ENCODE results near the gene TPM1. TPM values are rescaled to one million over a fixed set of nuclear protein-coding genes. Genes with fewer than 3 reads are reported as not detected.

Gene TPM1
- total RNA-seq, 1 experiment from 2014 or later = 22.5 TPM

GRCh38 chr15:63022663-63023062, 19.9 kb upstream of the TPM1 start:
- TF ChIP-seq ZNF274 (IDR thresholded peaks at IDR 0.05; ENCODE audit: low read depth, low read length) (no peak), POLR2AphosphoS5 (IDR thresholded peaks at IDR 0.05; ENCODE audit: low read depth, low read length) (no peak), CBX3 (IDR thresholded peaks at IDR 0.05; ENCODE audit: low read depth) (no peak), ZFX (IDR thresholded peaks at IDR 0.05) (no peak), FOSL1 (IDR thresholded peaks at IDR 0.05; ENCODE audit: low read depth) (no peak), ATF3 (IDR thresholded peaks at IDR 0.05) (no peak), CEBPB (IDR thresholded peaks at IDR 0.05; ENCODE audit: low read depth) (no peak), EZH2phosphoT487 (IDR thresholded peaks at IDR 0.05; ENCODE audit: borderline replicate concordance) (no peak), CTCF (IDR thresholded peaks at IDR 0.05 in 2 of 3, conservative IDR thresholded peaks at IDR 0.05 in 1 of 3; ENCODE audit: borderline replicate concordance in 1 of 3, insufficient read depth in 1 of 3, low read depth in 2 of 3, low read length in 2 of 3) (no peak), SRF (IDR thresholded peaks at IDR 0.05; ENCODE audit: low read depth) (no peak), MAX (IDR thresholded peaks at IDR 0.05) (no peak), RAD21 (IDR thresholded peaks at IDR 0.05; ENCODE audit: low read depth) (no peak), SP1 (IDR thresholded peaks at IDR 0.05; ENCODE audit: low read depth) (no peak), POLR2A (IDR thresholded peaks at IDR 0.05; ENCODE audit: borderline replicate concordance, extremely low read depth, insufficient read depth, insufficient read length) (no peak), ELF1 (IDR thresholded peaks at IDR 0.05; ENCODE audit: borderline replicate concordance, low read depth) (no peak), TCF7L2 (IDR thresholded peaks at IDR 0.05; ENCODE audit: borderline replicate concordance, extremely low read depth, insufficient read depth, insufficient read length) (no peak), EGR1 (IDR thresholded peaks at IDR 0.05; ENCODE audit: low read depth) (no peak)
- ChIA-PET CTCF (no interaction called here), POLR2A (no interaction called here), RAD21 (ENCODE audit: low non-redundant PET in 1 of 2, low total read pairs in 2 of 2, uncharacterized antibody in 2 of 2, unreplicated experiment in 2 of 2) (no interaction called here)
- ATAC-seq (no peak), DNase-seq (ENCODE audit: low read depth, low spot score) (no peak)
- H3K4me2 ChIP-seq (ENCODE audit: low read length) = no peak overlapping the region
- no peak overlapping the region for H2AFZ ChIP-seq (ENCODE audit: low read depth, low read length, poor library complexity, severe bottlenecking)
- H3K9me2 ChIP-seq (ENCODE audit: insufficient read depth) = no peaks in the 10 kb centered on the region
- no TSS peak for BruUV-seq (replicated peaks)
- intact Hi-C loops (cut with micrococcal nuclease) = no loop called here
- H3K79me2 ChIP-seq (ENCODE audit: insufficient read depth, low read length) = no peaks in the 10 kb centered on the region
- no peak overlapping the region for H3K9ac ChIP-seq (ENCODE audit: low read length)
- H3K4me1 ChIP-seq (ENCODE audit: control insufficient read depth in 1 of 2, insufficient read depth in 2 of 2, low read length in 2 of 2) = peaks cover 15 to 22% of the 10 kb centered on the region in 2 experiments
- no peaks in the 10 kb centered on the region for H3K36me3 ChIP-seq (ENCODE audit: control insufficient read depth in 1 of 2, insufficient read depth in 2 of 2, low read length in 2 of 2)
- H4K20me1 ChIP-seq (ENCODE audit: insufficient read depth) = no peaks in the 10 kb centered on the region
- H3K9me3 ChIP-seq (ENCODE audit: control insufficient read depth in 1 of 2, insufficient read depth in 1 of 2, low read depth in 1 of 2, low read length in 2 of 2) = no peaks in the 10 kb centered on the region
- H3K27ac ChIP-seq (ENCODE audit: low read depth, low read length) = no peak overlapping the region
- H3K27me3 ChIP-seq (ENCODE audit: insufficient read depth, low read length) = no peaks in the 10 kb centered on the region
- no peak overlapping the region for H3K4me3 ChIP-seq (replicated peaks in 1 of 2; ENCODE audit: low read depth in 1 of 2, low read length in 2 of 2)

Data from HCT116 (cell line).